Tongue (tissue), 2 donors: ENCODE measurements around the gene LMTK2. TPM values are rescaled to one million over a fixed set of nuclear protein-coding genes. Genes with fewer than 3 reads are reported as not detected.
"Not testable (repeated sequence)": the region's sequence is repeated elsewhere in the genome, so short reads cannot be mapped to it uniquely, and the experiment has no call there.

ENCODE experiments used
- DNase-seq: peaks from one replicate; pipeline ENCODE4 v3.0.0-alpha.2; 2015
- total RNA-seq: library from RNA; depleted of rRNA; stranded (reverse); fragments of >200 nt; gene quantifications from one replicate; pipeline ENCODE4 v1.2.3, GENCODE V29; 2014

LMTK2 gene
- total RNA-seq, 1 donor from 2014 or later = 17.4 TPM

DNA sequence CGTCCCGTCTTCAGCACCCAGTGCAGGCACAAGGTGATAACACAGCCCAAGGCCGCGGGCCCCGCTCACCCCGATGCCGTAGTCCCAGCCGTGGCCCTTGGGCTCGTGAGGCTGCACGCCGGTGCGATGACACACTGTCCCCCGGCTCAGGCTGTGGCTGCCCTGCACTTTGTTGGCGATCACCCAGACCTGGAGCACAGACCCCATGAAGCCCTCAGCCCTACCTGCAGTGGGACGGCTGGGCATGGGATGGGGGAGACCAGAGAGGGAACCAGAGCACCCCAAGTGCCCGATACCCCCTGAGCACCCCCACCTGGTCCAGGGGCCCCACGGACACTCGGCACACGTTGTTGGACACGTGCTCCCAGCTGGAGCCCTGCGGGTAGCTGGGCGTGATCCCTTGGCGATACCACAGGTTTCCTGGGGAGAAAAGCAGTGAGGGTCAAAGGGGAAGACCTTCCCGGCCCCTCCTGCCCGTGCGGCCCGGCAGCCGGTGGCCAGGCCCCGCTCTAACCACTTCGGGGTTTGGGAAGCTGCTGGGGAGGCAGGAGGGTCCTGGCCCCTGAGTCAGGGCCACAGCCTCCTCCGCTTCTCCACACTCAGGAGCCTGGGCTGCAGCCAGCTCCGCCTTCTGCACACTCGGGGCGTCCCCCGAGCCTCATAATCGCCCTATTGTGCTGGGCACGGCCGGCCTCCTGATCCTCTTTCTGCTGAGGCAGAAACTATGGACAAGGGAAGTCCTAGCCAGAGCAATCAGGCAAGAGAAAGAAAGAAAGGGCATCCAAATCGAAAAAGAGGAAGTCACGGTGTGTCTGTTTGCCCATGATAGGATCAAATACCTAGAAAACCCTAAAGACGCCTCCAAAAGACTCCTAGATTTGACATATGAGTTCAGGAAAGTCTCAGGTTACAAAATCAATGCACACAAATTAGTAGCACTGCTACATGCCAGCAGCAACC lies 111.2 kb downstream of the LMTK2 start:
- DNase-seq = no peak

DNA sequence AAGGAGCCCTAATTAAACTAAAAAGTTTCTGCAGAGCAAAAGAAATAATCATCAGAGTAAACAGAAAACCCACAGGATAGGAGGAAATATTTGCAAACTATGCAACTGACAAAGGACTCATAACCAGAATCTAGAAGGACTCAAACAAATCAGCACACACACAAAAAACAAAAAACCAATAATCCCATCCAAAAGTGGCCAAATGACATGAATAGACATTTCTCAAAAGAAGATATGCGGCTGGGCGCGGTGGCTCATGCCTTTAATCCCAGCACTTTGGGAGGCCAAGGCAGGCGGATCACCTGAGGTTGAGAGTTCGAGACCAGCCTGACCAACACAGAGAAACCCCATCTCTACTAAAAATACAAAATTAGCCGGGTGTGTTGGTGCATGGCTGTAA lies 112.7 kb downstream of the LMTK2 start:
- DNase-seq = not testable (repeated sequence)

DNA sequence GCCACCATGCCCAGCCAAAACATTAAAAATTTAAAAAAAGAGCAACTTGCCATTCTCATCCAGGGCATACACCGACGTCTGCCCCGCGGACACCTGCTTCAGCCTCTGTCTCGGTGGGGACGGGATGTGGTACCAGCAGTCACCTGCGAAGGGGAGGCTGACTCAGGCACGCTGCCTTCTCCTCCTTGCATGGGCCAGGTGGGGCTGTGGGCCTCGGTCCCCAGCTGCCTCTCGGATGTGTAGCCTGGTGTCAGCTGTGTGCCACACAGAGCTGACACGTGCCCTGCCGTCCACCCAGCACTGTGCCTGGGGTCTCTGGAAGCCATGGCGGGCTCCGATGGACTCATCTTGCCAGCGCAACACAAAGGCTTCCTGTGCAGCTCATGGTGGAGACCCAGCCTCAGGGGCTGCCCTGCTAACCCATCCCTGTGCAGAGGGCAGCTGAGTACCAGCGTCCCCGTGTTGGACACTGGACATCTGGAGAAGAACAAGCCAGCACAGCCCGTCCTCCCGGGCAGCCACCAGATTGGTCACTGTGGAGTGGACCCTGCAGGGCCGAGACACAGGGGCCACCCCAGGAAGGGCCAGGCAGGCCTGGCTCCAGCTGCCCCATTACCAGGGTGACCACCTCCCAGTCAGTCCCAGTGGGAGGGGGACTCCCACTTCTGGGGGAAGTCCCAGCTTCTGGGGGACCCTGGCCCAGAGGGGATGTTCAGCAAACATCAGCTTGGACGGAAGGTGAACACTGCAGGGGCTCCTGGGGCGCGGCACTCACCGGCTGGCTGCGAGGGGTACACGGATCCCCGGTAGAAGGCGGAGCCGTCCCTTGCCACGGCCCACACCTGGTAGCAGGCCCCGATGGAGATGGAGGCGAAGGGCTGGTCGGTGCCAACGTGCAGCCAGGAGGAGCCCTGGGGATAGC lies 115.2 kb downstream of the LMTK2 start:
- DNase-seq = no peak

DNA sequence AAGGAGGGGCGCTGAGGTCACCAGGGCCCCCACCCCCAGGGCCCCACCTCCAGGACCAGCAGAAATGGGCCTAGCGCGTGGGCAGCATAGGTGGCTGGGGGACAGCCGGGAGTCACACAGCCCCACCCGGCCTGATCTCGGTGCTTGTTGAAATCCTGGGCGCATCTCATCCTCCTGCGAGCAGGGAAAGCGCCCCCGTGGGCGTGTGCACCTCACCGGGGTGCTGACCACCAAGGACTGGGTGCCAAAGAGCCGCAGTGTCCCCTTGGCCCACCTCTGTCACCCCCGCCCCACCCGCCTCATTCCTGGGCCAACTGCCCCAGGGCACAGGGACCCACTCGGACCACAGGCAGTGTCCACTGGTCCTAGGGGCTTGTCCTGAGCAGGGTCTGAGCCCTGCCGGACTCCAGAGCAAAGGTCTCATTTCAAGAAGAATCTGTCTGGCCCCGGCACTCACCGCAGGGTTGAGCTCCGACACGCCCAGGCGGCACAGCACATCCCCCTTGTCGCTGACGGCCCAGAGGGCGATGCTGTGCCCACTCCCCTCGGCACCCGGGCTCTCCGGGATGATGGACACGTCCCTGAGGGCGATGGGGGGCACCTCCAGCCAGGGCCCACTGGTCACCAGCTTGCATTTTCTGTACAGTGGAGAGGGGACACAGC lies 116.0 kb downstream of the LMTK2 start:
- no peak for DNase-seq

DNA sequence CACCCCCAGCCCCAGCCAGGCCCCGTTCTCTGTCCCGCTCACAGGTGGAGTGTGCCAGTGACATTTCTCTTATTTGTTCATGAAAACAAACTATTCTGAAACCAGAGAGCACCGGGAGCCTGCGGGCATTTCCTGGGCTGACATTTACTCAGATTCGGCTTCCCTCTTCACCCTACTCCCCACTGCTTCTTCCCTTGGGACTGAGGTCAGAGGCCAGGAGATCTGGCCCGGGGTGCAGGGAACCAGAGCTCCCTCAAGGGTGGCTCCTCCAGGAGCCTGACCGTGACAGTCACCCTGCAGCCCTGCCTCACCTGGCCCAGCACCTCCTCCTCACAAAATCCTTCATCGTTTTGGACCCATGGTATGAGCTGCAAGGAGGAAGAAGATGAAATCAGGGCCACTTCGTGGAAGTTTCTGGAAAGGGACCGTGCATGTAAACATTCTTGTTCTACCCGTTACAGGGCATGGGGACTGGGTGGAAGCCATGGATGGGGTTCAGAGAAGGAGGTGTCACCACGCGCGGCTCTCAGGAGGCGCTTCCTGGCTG lies 116.8 kb downstream of the LMTK2 start:
- DNase-seq = no peak

DNA sequence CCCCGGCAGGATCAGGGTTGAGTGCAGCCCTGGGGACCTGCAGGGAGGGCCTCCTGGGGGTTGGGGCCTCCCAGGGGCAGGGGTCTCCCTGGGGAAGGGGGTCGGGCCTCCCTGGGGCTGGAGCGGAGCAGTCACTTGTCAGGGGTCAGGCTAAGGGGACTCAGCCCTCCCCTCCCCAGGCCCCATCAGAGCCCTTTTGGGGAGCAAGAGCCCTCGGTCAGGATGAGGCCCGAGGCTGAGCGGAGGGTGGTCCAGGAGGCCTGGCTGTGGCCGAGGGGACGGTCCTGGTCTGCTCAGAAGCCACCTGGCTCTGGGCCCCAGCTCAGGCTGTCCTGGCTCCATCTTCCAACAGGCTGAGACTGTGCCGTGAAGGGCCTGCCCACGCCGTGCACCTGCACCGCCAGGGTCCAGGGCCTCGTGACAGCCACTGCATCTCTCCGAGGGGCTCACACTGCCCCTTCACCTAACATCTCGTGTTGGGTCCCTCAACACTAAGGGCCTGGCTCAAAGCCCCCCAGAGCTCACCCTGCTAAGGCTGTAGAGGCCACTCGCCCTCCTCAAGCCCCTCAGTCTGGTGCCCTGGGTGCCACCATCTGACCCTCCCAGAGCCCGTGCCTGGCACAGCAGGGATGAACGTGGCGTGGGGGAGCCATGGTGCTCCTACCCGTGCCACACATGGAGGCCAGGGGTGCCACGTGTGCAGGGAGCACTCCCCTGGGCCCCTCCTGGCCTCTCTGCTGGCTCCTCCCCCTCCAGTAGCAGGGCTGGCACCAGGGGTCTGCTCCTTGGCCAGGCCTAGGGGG lies 117.4 kb downstream of the LMTK2 start:
- no peak for DNase-seq

DNA sequence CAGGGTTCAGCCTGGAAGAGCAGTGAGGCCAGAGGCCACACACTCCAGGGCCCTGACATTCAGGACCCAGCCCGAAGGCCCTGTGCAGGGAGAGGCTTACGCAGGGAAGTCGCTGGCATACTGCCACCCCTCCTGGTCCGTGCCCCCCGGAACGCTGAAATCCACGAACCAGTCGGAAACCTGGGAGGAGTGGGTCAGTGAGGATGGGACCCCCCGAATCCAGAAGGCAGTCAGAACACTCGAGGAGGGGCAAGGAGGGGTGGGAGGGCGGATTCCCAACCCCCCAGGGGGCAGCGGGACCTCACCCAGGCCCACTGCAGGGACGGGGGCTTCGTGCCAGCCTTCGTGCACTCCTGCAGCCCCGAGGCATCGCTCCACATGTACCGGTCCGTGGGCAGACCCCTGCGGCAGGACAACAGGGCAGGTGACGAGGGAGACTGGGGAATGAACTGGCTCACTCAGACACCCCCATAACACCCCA lies 118.1 kb downstream of the LMTK2 start:
- no peak for DNase-seq

DNA sequence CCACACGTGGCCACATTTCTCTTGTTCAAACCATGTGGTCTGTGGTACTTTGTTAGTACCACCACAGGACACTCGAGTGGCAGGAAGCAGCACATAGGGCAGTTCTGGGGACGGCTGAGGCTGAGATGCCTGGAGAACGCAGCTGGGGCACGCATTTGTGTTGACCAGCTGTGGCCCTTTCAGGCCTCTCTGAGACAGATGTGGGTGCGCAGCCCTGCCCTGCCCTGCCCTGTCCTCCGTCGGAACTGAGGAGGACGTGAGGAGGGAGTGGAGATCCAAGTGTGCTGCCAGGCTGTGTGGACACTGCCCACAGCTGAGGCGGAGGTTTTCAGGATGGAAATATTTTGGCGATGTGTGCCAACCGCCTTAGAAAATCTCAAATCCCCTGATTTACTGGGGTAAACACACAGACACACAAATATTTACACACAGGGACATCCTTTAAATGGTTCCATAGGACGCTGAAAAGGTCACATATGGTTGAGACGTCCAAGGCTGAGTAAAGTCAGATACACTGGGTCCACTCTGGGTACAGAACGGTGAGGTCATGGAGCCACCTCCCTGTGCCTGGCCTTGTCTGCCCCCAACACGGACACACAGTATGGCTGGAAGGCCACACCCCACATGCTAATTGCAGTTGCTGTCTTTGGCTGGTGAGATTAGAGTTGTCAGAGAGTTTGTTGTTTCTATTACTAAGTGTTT lies 119.4 kb downstream of the LMTK2 start:
- no peak for DNase-seq

DNA sequence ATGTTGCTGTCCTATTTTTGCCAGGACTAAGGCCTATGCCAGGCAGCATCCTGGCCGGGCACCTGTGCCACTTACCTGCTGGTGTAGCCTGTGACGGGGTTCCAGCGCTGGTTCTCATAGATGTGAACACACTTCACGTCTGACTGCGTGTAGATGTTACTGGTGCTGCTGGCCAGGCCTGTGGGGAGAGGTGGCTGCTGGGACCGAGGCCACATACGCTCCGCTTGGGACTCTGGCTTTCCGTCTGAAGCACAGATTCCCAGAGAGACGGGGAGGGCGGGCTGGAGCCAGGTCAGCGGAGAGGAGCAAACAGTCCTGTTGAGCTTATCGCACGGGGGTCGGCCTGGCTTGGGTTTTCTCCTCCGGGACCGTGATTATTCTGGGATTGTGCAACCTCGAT lies 121.3 kb downstream of the LMTK2 start:
- no peak for DNase-seq

DNA sequence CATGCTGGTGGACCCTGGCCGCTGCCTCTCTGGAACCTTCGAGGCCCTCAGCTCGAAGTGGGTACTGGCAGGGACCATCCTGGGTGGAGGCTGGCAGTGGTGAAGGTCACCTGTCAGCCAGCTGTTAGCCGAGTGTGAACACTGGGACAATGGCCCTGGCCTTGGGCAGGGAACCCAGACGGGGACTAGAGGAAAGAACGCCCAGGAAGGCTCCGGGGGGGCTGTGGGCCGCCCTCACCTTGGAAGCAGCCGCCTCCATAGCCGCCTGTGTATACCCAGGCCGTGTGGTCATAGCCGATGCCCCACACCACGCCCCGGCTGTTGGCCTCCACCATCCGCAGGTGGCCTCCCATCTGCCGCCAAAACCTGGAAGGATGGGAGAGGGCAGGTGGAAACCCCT lies 122.1 kb downstream of the LMTK2 start:
- DNase-seq = no peak

DNA sequence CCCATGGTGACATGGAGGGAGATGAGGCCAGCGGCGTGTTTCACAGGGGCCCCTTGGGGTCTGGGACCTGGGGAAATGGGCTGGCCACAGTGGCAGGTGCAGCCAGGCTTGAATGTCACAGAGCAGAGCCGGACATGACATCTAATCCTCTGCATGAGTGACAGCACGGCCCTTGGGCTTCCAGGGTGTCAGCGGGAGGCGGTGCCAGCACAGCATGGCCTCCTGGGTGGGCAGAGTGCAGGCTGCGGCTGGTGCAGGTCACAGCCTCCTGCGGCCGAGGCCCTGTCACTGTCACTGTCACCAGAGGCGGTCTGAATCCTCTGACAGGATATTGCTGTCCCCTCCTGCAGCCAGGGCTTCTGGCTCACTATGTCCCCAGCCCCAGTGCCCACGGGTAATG lies 122.8 kb downstream of the LMTK2 start:
- DNase-seq = peak; percentile 65

DNA sequence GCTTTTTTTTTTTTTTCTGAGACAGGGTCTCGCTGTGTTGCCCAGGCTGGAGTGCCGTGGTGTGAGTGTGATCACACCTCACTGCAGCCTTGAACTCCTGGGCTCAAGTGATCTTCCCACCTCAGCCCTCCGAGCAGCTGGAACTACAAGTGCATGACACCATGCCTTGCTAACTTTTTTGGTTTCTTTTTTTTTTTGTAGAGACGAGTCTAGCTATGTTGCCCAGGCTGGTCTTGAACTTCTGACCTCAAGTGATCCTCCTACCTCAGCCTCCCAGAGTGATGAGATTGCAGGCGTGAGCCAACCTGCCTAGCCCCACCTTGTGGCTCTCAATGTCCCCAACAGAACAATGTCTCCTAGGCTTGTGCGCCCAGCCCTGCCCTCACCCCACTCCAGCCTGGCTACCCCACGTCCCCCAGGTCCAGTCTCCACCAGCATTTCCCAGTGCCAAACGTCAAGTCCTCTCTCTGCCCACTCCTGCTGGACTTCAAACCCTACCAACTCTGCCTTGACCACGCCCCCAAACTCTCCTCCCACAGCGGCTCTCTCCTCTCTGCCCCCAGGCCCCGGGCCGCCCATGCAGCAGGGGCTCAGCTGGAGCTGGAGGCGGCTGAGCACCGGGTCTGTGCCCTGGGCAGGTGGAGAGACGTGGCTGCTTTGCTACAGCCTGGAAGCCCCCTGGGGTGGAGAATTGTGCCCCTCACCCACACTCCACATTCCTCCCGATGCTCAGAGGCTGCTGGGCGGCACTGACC lies 123.5 kb downstream of the LMTK2 start:
- no peak for DNase-seq

DNA sequence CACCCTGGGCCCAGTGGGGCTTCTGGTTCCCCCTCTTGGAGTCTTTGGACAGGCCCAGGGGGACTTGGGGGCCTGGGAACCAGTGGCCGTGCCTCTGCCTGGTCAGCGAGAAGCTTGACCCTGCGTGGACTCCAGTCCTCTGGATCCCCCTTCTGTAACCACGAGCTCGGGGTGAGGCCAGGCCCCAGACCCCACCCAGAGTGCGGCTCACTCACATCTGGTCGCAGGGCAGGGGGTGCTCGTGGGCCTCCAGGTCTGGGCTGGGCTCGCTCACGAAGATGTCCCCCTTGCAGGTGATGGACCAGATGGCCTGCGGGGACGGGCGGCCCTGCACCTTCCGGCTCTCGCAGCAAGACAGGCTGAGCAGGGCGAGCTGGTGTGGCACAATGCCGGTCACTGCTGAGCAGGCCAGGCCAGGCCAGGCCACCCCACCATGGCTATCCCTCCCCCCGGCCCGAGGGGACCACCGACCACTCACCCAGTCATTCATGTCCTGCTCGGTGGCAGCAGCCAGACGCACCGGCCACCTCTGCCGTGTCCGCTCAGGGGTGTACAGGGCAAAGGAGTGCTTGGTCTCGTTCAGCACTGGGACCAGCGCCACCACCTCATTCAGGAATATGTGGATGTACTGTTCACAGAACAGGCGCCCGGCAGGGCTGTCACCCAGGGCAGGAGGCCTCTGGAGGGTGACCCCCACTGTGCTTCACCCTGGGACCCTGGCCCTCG lies 124.2 kb downstream of the LMTK2 start:
- no peak for DNase-seq

DNA sequence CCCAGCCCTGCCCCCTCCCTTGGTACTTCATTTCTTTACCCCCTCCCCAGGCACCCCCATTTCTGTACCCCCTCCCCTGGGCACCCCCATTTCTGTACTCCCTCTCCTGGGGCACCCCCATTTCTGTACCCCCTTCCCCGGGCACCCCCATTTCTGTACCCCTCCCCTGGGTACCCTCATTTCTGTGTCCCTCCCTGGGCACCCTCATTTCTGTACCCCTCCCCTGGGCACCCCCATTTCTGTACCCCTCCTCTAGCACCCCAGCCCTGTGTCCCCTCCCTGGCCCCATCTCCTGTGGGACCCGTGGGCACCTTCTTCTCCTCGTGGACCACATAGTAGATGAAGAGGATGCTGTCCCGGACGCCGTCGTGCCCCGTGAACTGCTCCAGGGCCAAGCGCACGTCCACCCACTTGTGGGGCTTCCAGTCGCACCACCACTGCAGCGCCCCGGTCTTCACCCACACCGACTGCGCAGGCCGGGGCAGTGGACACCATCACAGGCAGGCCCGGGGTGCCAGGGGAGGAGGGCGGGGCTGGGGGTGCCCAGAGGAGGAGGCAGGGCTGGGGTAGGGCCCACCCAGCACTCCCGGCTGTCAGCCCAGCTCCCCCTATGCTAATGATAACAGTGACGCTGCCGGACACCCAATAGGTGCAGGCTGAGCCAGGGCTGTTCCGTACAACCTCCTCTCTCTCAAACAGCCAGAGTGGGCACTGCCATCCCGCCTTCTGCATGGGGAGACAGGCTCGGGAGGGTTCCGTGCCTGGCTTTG lies 125.0 kb downstream of the LMTK2 start:
- no peak for DNase-seq

DNA sequence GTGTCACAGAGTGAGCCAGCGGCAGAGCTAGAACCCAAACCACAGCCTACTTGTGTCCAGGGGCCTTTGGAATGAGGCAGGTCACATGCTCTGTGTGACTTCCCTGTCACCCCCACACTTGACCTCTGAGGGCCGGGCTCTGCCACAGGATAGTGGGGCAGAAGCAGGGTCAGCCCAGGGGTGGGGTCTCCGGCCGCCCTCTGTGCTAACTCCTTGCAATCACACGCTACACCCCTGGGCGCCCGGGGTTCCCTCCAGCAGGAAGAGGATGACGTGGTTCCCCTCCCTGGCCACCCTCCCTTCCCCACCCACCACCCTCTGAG lies 125.6 kb downstream of the LMTK2 start:
- DNase-seq = no peak

DNA sequence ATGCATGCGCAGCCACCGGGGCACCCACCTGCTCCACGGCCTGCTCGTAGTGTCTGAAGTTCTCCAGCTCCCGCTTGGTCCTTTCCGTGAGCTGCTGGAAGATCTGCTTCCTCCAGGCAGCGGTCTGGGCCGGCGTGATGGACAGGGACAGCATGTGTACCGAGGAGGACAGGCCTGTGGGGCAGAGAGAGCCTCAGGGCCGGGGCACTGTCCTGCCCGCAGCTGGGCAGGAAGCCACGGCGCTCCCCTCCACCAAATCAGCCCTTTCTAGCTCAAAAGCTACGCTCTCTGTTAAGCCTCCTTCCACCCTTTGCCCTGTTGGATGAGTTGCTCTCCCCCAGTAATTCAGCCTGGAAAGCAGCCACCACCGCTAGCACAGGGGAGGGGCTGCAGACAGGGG lies 126.1 kb downstream of the LMTK2 start:
- no peak for DNase-seq

DNA sequence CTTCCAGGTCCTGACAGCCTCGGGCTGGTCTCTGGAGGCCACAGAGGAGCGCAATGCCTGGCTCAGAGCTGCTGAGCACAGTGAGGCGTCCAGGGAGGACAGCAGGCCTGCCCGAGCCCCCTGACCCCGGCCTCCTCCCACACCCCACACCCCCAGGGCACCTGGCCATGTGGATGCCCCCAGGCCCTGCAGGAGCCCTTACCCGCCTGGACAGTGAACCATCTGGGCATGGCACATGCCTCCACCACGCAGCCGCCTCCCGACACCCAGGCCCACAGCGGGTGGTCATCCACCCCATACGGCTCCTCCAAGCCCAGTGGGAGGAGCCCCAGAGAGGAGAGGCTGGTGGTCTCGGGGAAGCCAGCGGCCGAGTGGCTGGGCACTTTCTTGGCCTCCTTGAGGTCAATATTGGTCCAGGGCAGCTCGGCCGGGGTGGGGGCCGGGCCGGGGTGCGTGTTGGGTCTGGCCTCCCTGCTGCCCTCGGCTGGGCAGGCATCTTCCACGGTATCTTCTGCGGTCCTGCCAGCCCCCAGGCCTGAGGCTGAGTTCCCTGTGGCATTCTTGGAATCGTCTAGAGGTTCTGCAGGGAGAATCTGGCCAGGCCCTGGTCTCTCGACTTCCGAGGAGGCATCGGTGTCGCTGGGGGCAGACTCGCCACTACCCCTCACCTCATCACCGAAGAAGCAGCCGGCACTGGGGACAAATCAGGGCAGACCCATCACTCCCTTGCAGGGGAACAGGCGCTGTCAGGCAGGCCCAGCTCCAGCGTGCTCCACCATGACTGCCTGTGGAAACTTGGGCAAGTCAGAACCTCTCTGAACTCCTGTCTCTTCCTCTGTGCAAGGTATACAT lies 126.8 kb downstream of the LMTK2 start:
- DNase-seq = no peak
